ENCODE data around the gene DQX1. TPM values are rescaled to one million over a fixed set of nuclear protein-coding genes. Genes with fewer than 3 reads are reported as not detected.
A peak's percentile ranks its signal among the peaks of the same experiment; 100 is the strongest.

Gene DQX1
- total RNA-seq, 1 donor from 2014 or later: 0.73 TPM

- intact Hi-C loops (cut with micrococcal nuclease): loop anchor here (1.0 to 2.0 kb wide), 5 partner anchors 16 to 72 kb away; partner anchors contain the start of genes AUP1, HTRA2, PCGF1 and TTC31
- POLR2A ChIA-PET: interaction anchor here (0.5 to 2.3 kb wide), 14 partner anchors 16 to 134 kb away, joined by 3 to 8 read pairs (median 4); partner anchors contain the start of genes AUP1, C2orf81, HTRA2 and LBX2
Measured at GRCh38 chr2:74554820-74555531, 28.9 kb upstream of the DQX1 start.

GRCh38 chr2:74553892-74554819 is 28.1 kb upstream of the DQX1 start, which contains the start of the genes DOK1 and LOXL3:
TSS of gene DOK1 (plus strand) at chr2:74554720. CDS start at chr2:74554755, 35 bp downstream.
TSS of gene LOXL3 (minus strand) at chr2:74553942. CDS start at chr2:74552634, 1,308 bp downstream.
- Mint-ChIP-seq H3K4me1 (peaks cover 32% of the 10 kb centered on the region), H3K9me3 (no peaks in the 10 kb centered on the region), H3K27me3 (peaks cover 7% of the 10 kb centered on the region), H3K27ac (peak within 1 kb of the TSS; percentile 90), H3K36me3 (ENCODE audit: low read depth) (peaks cover 16% of the 10 kb centered on the region), H3K4me3 (peak within 1 kb of the TSS; percentile 97)
- DNase-seq: peak; percentile 83
- peak; percentile 81 for ATAC-seq (ENCODE audit: low read depth)
- intact Hi-C loops (cut with micrococcal nuclease): loop anchor here (1.0 to 2.0 kb wide), 4 partner anchors 25 to 71 kb away; partner anchors contain the start of genes AUP1, HTRA2, PCGF1 and TTC31
- no peak for TF ChIP-seq CTCF (IDR thresholded peaks at IDR 0.05)
- POLR2A ChIA-PET: interaction anchor here (0.6 to 2.3 kb wide), 16 partner anchors 14 to 1377 kb away, joined by 3 to 11 read pairs (median 6); partner anchors contain the start of genes AUP1, HTRA2, MRPL53 and TTC31
- CTCF ChIA-PET: interaction anchor here (1.3 kb wide), 1 partner anchor 34 kb away, joined by 6 read pairs; no protein-coding TSS in a partner anchor

More at GRCh38 chr2:74554820-74555531, 28.9 kb upstream of the DQX1 start:
- peak overlapping the region; percentile 97 for H3K4me3 Mint-ChIP-seq
- CTCF ChIA-PET: interaction anchor here (1.3 kb wide), 1 partner anchor 33 kb away, joined by 6 read pairs; no protein-coding TSS in a partner anchor
- H3K36me3 Mint-ChIP-seq (ENCODE audit: low read depth): peaks cover 16% of the 10 kb centered on the region
- H3K27ac Mint-ChIP-seq: peak overlapping the region; percentile 90
- ATAC-seq (ENCODE audit: low read depth) (peak; percentile 63), DNase-seq (peak; percentile 50)
- H3K9me3 Mint-ChIP-seq: no peaks in the 10 kb centered on the region
- H3K4me1 Mint-ChIP-seq: peaks cover 26% of the 10 kb centered on the region
- H3K27me3 Mint-ChIP-seq: peaks cover 3% of the 10 kb centered on the region
- TF ChIP-seq CTCF (IDR thresholded peaks at IDR 0.05): no peak

- CTCF ChIA-PET: no interaction called here
- POLR2A ChIA-PET: interaction anchor here (0.6 to 2.3 kb wide), 6 partner anchors 14 to 84 kb away, joined by 3 to 10 read pairs (median 4); partner anchors contain the start of genes AUP1, HTRA2, MRPL53 and TTC31
- H3K27ac Mint-ChIP-seq: peak overlapping the region; percentile 72
- intact Hi-C loops (cut with micrococcal nuclease): no loop called here
- H3K9me3 Mint-ChIP-seq: no peaks in the 10 kb centered on the region
- H3K4me1 Mint-ChIP-seq: peaks cover 37% of the 10 kb centered on the region
- no peak for ATAC-seq (ENCODE audit: low read depth)
- DNase-seq: no peak
- H3K27me3 Mint-ChIP-seq: peaks cover 10% of the 10 kb centered on the region
- peaks cover 16% of the 10 kb centered on the region for H3K36me3 Mint-ChIP-seq (ENCODE audit: low read depth)
- no peak for TF ChIP-seq CTCF (IDR thresholded peaks at IDR 0.05)
- peak overlapping the region; percentile 77 for H3K4me3 Mint-ChIP-seq
Measured at GRCh38 chr2:74552914-74553811, 27.1 kb upstream of the DQX1 start.
